ENCODE data around the gene SLC9B1. TPM values are rescaled to one million over a fixed set of nuclear protein-coding genes. Genes with fewer than 3 reads are reported as not detected.
"Not testable (repeated sequence)": the region's sequence is repeated elsewhere in the genome, so short reads cannot be mapped to it uniquely, and the experiment has no call there.

The SLC9B1 gene
- total RNA-seq, 1 experiment from 2014 or later: 1.7 TPM

GRCh38 chr4:103002551-103002950 lies 17.0 kb downstream of the SLC9B1 start:
- no TSS peak for BruUV-seq (replicated peaks)
- H3K36me3 ChIP-seq (ENCODE audit: control insufficient read depth, insufficient read depth, low read length): no peaks in the 10 kb centered on the region
- no peaks in the 10 kb centered on the region for H3K27me3 ChIP-seq (replicated peaks; ENCODE audit: control insufficient read depth, insufficient read depth, low read length)
- no peaks in the 10 kb centered on the region for H3K4me1 ChIP-seq
- DNase-seq: no peak
- H3K27me3 Mint-ChIP-seq (ENCODE audit: insufficient read depth, unreplicated experiment): peaks cover 2% of the 10 kb centered on the region
- H3K4me1 Mint-ChIP-seq (ENCODE audit: low read depth, unreplicated experiment): no peaks in the 10 kb centered on the region
- no peak overlapping the region for H3K27ac Mint-ChIP-seq (ENCODE audit: unreplicated experiment)
- TF ChIP-seq CTCF (IDR thresholded peaks at IDR 0.05; ENCODE audit: insufficient read depth in 1 of 2, low read depth in 1 of 2, low read length in 1 of 2, severe bottlenecking in 1 of 2, unreplicated experiment in 1 of 2): no peak
- no peaks in the 10 kb centered on the region for H3K9me3 ChIP-seq
- no peak overlapping the region for H3K4me3 Mint-ChIP-seq (ENCODE audit: unreplicated experiment)
- ChIA-PET POLR2A (no interaction called here), CTCF (no interaction called here)
- no peak overlapping the region for H3K4me3 ChIP-seq (ENCODE audit: low read depth, low read length)
- intact Hi-C loops (cut with micrococcal nuclease; ENCODE audit: unreplicated experiment): no loop called here
- H3K9me3 Mint-ChIP-seq (ENCODE audit: unreplicated experiment): peaks cover 9% of the 10 kb centered on the region
- H3K36me3 Mint-ChIP-seq (ENCODE audit: insufficient read depth, unreplicated experiment): peaks cover 8% of the 10 kb centered on the region

- peaks cover 3% of the 10 kb centered on the region; the same call in 1 of the 2 replicates for H3K9me3 ChIP-seq
- CTCF ChIA-PET: no interaction called here
- BruUV-seq (replicated peaks): no TSS peak
- no peak for DNase-seq
- H3K4me3 Mint-ChIP-seq (ENCODE audit: unreplicated experiment): no peak overlapping the region
- no peaks in the 10 kb centered on the region for H3K4me1 Mint-ChIP-seq (ENCODE audit: low read depth, unreplicated experiment)
- H3K4me1 ChIP-seq: no peaks in the 10 kb centered on the region
- H3K27me3 Mint-ChIP-seq (ENCODE audit: insufficient read depth, unreplicated experiment): no peaks in the 10 kb centered on the region
- no peaks in the 10 kb centered on the region for H3K36me3 ChIP-seq (ENCODE audit: control insufficient read depth, insufficient read depth, low read length)
- no peaks in the 10 kb centered on the region for H3K27me3 ChIP-seq (replicated peaks; ENCODE audit: control insufficient read depth, insufficient read depth, low read length)
- no peak overlapping the region for H3K4me3 ChIP-seq (ENCODE audit: low read depth, low read length)
- POLR2A ChIA-PET: no interaction called here
- no peak for TF ChIP-seq CTCF (IDR thresholded peaks at IDR 0.05; ENCODE audit: insufficient read depth in 1 of 2, low read depth in 1 of 2, low read length in 1 of 2, severe bottlenecking in 1 of 2, unreplicated experiment in 1 of 2)
- intact Hi-C loops (cut with micrococcal nuclease; ENCODE audit: unreplicated experiment): no loop called here
- H3K9me3 Mint-ChIP-seq (ENCODE audit: unreplicated experiment): no peaks in the 10 kb centered on the region
- H3K36me3 Mint-ChIP-seq (ENCODE audit: insufficient read depth, unreplicated experiment): no peaks in the 10 kb centered on the region
- no peak overlapping the region for H3K27ac Mint-ChIP-seq (ENCODE audit: unreplicated experiment)
These were observed 24.7 kb downstream of the SLC9B1 start for GRCh38 chr4:102994803-102995202.

GRCh38 chr4:102993985-102994384 lies 25.5 kb downstream of the SLC9B1 start:
- CTCF ChIA-PET: not testable (repeated sequence)

GRCh38 chr4:102988429-102989020 lies 31.0 kb downstream of the SLC9B1 start:
- TF ChIP-seq CTCF (IDR thresholded peaks at IDR 0.05; ENCODE audit: insufficient read depth in 1 of 2, low read depth in 1 of 2, low read length in 1 of 2, severe bottlenecking in 1 of 2, unreplicated experiment in 1 of 2): no peak
- POLR2A ChIA-PET: no interaction called here
- Mint-ChIP-seq H3K4me3 (ENCODE audit: unreplicated experiment) (no peak overlapping the region), H3K27ac (ENCODE audit: unreplicated experiment) (no peak overlapping the region), H3K36me3 (ENCODE audit: insufficient read depth, unreplicated experiment) (no peaks in the 10 kb centered on the region), H3K4me1 (ENCODE audit: low read depth, unreplicated experiment) (no peaks in the 10 kb centered on the region), H3K27me3 (ENCODE audit: insufficient read depth, unreplicated experiment) (no peaks in the 10 kb centered on the region), H3K9me3 (ENCODE audit: unreplicated experiment) (peaks cover 12% of the 10 kb centered on the region)
- Histone ChIP-seq H3K4me3 (ENCODE audit: low read depth, low read length) (no peak overlapping the region), H3K36me3 (ENCODE audit: control insufficient read depth, insufficient read depth, low read length) (no peaks in the 10 kb centered on the region), H3K27me3 (replicated peaks; ENCODE audit: control insufficient read depth, insufficient read depth, low read length) (no peaks in the 10 kb centered on the region), H3K4me1 (no peaks in the 10 kb centered on the region), H3K9me3 (no peaks in the 10 kb centered on the region; the same call in 1 of the 2 replicates)
- no peak for DNase-seq
- no TSS peak for BruUV-seq (replicated peaks)
- intact Hi-C loops (cut with micrococcal nuclease; ENCODE audit: unreplicated experiment): no loop called here
- CTCF ChIA-PET: no interaction called here

More at GRCh38 chr4:102993985-102994384, 25.5 kb downstream of the SLC9B1 start:
- H3K27me3 ChIP-seq (replicated peaks; ENCODE audit: control insufficient read depth, insufficient read depth, low read length); H3K36me3 Mint-ChIP-seq (ENCODE audit: insufficient read depth, unreplicated experiment); DNase-seq; intact Hi-C loops (cut with micrococcal nuclease; ENCODE audit: unreplicated experiment); H3K4me1 ChIP-seq; H3K27ac Mint-ChIP-seq (ENCODE audit: unreplicated experiment); BruUV-seq (replicated peaks); H3K4me3 Mint-ChIP-seq (ENCODE audit: unreplicated experiment); H3K27me3 Mint-ChIP-seq (ENCODE audit: insufficient read depth, unreplicated experiment); H3K9me3 Mint-ChIP-seq (ENCODE audit: unreplicated experiment); H3K9me3 ChIP-seq; H3K36me3 ChIP-seq (ENCODE audit: control insufficient read depth, insufficient read depth, low read length); H3K4me1 Mint-ChIP-seq (ENCODE audit: low read depth, unreplicated experiment); H3K4me3 ChIP-seq (ENCODE audit: low read depth, low read length); POLR2A ChIA-PET: not testable (repeated sequence)

Data from Caco-2 (cell line).